Kasumi-1 (cell line): ENCODE measurements around the gene SHC4.
A peak's percentile ranks its signal among the peaks of the same experiment; 100 is the strongest.
"Not testable (repeated sequence)": the region's sequence is repeated elsewhere in the genome, so short reads cannot be mapped to it uniquely, and the experiment has no call there.

Experiments used
- DNase-seq, 2 experiments: peaks; one replicate each; lab custom pipeline; 2025; lab: John Stamatoyannopoulos, UW

SHC4 gene, protein sequence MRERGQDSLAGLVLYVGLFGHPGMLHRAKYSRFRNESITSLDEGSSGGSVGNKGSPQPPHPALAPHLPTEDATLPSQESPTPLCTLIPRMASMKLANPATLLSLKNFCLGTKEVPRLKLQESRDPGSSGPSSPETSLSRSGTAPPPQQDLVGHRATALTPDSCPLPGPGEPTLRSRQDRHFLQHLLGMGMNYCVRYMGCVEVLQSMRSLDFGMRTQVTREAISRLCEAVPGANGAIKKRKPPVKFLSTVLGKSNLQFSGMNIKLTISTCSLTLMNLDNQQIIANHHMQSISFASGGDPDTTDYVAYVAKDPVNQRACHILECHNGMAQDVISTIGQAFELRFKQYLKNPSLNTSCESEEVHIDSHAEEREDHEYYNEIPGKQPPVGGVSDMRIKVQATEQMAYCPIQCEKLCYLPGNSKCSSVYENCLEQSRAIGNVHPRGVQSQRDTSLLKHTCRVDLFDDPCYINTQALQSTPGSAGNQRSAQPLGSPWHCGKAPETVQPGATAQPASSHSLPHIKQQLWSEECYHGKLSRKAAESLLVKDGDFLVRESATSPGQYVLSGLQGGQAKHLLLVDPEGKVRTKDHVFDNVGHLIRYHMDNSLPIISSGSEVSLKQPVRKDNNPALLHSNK

DNA sequence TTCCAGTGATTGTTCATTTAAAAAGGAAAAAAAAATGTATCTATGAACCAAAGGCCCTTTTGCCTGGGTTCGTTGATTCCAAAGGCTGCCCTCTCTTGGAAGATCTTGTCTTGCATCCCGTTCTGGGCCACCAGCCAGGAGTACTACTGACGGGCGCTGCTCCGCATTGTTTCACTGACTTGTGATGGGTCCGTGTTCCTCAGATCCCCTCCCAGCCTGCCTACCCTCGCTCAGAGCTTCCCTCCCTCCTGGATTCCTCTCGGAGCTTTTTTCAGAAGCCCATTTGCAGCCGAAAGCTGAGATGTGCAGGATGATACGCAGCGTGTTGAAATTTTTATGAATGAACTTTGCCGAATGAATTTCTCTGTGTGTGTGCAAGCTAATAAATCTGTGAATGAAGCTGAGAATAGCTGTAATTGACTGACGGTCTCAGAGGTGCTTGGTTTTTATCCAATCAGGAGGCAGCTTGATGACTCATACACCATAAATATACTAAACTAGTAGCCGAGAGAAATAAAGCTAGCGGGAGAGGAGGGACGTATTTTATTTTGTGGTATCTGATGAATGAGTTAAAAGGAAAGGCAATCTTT, at the start of gene SHC4:
Gene SHC4, minus strand, starts transcription at position 396 of the 590 bp plus-strand sequence. CDS start 904 bp downstream, outside the sequence.
- DNase-seq: peak; percentile 25 to 38

DNA sequence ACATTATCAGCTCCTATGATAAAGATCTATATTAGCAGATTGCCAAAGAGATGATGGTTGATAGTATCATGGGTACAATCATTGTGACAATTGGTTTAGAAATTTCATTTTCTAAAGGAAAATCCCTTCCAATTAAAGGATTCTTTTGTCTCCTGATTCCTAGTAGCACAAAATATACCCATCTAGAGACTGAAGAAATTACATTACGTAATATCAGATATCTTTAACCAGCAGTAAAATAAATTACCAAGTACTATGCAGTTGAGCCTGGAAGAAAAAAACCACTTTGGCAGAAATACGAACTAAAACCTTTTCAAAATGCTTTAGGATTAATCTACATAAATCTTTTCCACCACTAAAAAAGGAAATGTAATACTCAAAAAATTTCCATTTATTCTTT, 35.6 kb upstream of the SHC4 start:
- no peak for DNase-seq

DNA sequence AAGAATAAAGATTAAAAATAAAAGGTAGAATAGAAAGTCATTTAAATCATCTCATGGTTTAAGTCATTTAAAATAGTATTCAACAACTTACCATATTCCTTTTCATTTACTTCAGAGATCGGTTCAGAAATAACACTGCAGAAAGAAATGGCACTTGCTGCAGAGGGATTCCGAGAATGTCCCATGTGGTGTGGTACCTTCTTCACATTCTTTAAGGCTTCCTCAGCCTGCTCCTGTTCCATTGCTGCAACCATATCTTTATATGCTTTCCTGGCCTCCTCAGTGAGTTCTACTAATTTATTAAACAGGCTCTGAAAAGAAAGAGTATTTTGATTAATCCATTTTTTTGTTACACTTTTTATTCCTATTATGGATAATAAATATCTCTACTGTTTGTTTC, 32.6 kb upstream of the SHC4 start:
- DNase-seq: no peak

DNA sequence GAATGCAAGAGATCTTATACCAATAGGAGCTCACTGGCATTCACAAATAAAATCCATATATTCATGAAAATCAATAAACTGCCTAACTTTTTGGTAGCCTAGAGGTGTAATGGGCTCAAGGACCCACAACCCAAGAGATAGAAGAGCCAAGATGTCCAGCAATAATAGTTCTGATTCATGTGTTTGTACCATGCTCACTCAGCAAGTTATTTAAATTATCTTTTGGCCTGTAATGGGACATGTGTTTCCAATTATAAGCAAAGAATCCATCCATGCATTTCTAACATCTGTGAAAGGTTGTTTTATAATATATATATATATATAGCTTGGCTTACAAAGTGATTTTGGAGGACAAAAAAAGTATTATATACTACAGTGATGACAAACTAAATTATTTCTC, 29.7 kb upstream of the SHC4 start:
- no peak for DNase-seq

DNA sequence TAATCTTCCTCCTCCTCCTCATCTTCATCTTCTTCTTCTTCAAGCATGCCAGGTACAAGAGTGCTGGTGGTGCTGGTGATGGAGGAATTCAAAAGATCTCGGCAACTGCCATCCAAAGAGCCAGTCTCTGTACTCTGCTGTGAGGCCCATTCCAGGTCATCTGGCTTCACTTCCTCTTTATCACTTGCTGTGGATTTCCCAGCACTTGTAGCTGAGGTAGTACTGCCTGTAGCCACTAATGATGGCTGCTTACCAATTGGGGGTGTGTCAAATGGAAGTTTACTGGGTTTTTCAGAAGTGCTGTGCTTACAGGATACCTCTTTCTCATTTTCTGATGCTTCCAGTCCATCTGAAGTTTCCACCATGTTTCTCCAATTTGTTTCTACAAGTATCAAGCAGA, 28.8 kb upstream of the SHC4 start:
- peak; percentile 66 to 79 for DNase-seq

DNA sequence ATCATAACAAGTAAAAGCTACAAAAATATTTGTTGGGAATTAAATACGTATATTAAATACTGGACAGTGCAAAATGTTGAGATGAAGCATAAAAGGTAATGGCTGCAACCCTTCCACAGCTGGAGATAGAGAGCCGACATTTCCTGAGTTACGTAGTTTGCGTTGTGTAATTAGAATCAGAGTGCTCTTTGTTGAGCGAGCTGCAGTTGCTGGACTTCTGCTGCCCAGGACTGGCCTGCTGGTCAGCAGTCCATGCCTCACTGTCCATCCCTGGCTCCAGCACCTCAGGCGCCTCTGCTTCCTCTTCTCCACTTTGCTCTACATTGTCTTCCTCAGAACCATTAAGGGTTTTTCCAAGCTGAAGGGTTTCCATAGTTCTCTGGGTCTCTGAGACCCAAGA, 28.4 kb upstream of the SHC4 start:
- no peak for DNase-seq

DNA sequence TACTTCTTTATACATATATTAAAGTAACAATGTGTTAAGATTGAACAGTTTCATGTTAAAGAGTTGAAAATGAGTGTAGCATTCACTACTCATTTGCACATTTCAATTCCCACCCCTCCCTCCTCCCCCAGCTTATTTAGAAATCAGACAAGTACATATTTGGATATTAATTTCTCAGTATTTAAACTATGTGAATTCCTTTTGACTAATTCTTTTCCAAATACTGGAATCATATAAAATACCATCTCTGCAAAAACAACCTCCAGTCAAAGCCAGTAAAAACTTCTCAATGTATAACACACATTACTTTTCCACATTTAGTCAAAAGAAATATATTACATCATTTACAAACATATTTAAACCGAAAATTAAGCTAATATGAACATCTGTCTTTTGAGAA, 25.5 kb upstream of the SHC4 start:
- no peak for DNase-seq

DNA sequence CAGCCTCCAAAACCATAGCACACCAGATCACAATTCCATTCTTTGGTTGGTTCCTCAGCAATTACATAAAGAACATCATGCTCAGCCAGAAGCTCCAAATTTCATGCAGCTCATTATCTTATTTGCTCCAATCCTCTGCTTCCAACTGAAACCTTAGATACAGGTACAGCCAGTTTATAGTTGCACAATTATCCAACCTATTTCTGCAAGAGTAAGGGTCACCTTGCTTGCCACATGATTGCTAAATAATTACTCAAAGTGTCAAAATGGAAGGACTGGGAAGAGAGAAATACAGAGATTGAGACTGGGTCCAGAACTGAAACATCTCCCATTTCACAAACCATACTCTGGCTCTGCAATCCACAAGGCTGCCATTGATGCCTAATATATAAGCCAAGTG, 23.4 kb upstream of the SHC4 start:
- no peak for DNase-seq

DNA sequence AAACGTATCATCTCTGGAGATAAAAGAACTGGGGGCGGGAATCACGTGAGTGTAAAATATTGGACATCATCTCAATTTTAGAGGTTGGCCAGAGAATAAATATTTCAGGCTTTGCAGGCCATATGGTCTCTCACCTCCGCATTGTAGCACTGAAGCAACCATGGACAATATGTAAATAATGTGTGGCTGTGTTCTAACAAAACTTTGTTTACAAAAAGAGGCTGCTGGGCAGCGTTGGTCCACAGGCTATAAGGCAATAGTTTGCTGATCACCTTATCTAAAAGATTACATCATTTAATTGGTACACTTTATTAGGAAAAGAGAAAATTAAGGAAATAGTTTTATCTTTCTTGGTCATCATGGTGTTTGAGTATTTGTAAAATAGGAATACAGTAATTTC, 22.5 kb upstream of the SHC4 start:
- DNase-seq: no peak

DNA sequence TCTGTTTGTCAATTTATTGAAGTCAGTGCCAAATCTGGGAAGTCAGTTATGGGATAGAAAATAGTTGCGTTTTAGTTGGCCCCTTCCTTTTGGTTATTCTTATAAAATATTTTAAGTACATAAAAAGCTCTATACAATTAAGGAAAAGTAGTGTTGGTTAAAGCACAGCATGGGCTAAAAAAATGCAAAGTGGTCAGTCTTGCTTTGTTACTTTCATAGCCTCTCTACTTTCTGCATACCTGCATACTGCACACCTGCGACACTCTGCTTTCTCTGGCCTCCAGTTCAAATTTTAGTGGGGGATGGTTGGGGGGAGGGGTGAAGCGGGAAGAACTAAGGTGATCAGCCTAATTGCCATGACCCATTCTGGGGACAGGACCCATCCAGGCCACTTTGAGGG, 21.8 kb upstream of the SHC4 start:
- no peak for DNase-seq

DNA sequence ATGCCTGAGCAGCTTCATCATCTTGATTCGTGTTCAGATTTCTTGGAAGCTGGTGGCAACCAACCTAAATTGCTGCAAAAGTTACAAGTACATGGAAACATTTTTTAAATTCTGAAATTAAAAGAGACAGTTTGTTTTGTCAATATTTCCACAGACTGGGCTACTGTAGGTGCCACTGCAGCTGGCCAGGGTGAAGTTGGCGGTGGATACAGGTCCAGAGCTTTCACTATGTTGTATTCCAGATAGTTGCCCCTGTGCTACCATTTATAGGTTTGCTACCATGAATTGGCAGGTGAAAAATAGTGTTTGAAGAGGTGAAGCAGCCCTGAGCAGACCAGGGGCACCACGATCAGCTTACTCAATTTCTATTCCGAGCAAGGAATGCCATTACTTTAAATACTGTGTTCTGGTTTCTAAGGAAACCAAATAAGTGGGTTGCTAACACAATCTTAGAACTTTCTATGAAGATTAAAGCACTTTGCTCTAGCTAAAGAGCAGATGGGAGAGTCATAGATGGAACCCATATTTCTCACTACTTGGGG, 21.2 kb upstream of the SHC4 start:
- no peak for DNase-seq

DNA sequence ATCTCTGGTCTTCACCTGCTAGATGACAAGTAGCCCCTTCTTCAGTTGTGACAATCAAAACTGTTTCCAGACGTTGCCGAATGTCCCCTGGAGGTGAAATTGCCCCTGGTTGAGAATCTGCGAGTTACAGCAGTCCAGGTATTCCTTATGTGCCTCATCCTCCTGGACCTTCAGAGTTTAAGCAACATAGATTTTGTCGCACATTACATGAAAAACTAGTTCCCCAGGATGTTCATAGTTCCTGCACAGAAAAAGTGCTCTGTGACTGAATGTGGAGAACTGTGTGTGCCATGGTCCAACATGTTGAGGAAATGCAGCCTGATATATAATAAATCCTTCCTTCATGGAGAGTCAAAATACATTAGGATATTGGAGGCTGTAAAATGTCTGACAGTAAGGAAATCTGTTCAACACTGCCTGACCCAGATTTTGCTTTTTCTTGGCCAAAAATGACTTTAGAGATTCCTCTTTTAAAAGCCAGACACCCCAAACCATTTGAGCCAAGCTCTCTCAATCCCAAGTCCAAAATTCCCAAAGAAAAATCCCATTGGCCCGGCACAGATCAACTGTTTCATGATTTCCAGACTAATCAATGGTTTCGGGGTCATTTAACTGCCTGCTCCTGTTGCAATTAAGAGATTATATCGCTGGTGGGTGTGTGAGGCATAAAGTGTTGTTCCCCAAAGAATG, 20.4 kb upstream of the SHC4 start:
- DNase-seq: no peak

DNA sequence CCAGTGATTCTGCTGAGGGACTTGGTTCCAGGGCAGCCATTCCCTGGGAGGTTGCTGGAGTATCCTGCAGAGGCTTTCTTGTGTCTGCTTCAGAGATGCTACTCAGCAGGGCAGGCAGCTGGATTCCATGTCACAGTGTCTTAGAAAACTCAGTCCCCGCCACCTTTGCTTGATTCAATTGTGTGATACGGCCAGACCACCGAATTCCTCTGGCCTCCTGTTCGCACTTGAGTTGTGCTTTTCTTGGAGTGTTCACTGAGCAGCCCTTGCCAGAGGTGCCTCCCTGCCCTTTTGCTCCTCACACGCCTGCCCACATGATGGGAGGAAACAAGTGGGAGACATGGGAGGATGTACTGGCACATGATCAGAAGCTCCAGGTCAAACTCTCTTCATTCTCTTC, 19.6 kb upstream of the SHC4 start:
- no peak for DNase-seq

DNA sequence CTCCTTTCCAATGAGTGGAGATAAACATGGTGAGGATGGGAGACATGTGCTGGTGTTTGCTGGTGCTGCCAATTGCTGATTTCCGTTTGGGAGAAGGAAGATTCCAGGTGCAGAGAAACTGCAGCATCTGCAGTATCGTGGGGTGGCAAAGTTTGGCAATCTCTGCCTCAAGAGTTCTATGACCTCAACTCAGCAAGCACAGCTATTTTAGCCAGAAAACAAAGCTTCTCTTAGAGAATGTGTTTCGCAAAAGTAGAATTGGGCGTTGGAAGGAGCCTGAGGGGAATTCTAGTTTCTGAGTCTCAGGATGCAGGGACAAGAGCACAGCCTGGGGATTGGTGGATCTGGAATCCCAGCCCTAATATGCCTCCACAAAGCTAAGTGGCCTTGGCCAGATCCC, 18.2 kb upstream of the SHC4 start:
- no peak for DNase-seq

DNA sequence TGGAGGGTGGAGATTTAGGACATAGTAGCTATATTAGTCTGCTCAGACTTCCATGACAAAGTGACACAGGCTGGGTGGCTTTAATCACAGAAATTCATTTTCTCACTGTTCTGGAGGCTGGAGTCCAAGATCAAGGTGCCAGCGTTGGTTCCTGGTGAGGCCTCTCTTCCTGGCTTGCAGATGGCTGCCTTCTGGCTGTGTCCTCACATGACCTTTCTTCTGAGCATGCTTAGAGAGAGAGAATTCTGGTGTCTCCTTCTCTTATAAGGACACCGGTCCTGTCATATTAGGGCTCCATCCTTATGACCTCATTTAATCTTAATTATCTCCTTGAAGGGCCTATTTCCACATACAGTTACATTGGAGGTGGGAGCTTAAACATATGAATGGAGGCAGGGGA, 14.9 kb upstream of the SHC4 start:
- no peak for DNase-seq

DNA sequence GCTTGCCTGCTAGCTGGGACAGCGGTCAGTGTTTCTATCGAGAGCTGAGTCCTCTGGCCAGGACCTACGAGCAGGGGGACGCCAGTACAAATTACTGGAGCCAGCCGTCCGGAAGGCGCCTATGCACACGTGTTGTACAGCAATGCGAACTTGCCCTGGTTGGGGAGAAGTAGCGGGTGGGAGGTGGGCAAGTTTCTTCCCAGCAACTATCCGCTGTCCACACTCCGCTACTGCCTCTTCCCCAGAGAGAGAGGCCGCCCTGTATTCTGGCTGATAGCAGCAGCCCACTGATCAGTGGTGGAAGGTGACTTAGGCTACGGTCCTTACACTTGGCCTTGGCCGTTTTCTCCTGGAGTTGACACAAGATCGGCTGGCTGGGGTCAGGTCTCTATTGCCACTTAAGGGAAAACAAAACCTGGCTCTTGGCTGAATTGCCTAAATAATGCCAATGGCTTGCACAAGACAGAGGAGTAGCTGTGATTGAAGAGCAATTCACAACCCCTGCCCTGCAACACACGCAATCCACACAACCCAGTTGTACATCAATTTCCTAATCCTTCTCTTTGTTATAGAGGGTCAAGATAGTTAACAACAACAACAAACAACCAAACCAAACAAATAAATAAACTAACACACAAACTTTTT, 12.8 kb upstream of the SHC4 start:
- DNase-seq: no peak

DNA sequence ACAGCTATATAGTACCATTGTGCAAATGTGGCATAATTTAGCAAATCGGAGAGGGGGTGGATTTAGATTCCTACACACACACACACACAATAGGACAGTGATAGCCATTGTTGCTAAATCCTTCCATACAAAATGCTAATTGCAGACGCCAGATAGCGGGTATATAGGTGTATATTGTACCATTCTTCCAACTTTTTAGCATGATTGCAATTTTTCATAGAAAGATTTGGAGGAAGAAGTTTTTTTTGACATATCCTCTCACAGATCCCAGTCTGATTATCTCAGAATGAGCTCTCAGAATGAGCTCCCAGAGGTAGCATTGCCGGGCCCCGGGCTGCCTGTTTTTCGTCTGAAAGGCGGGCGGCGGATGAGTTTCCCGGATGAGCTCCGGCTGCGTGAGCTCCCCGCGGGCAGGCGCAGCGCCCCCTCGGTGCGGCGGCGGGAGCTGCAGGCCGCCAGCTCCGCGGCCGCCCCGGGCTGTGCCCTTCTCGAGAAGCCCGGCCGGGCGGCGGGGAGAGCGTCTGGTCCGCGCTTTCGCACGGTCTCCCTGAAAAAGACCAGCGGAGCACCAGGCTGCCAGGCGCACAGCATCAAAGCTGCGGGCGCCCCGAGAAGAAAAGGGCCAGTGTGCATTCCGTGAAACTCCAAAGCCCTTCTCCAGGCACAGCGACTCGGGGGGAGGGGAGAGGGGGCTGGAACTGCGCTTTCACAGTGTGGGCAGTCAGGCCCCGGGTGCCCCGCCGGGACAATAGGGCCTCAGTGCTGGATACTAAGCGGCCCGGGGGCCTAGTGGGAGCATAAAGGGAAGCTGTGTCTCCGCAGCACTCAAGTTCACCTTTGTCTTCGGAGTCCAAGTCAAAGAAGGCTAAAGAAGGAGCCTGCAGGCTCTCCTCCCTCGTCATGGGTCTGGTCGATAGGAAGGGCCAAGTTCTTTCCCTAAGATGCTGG, 12.0 kb upstream of the SHC4 start:
- DNase-seq: peak; percentile 68 to 74

DNA sequence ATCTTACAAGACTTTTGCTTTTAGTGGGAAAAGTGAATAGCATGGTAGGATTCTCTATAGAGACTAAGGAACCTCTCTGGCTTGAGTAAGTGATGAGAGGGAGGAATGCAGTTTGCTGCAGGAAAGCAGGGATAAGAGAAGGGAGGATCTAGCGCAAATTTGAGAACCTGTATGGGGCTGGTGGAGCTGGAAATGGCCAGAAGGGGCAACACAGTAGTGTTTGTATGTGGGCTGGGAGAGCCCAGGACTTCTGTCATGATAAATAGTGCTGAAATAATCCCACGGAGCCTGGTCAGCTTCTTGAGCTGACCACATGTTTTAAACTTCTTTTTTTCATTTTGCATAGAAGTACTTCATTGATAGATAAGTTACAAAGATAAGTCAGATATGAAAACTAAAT, 11.2 kb upstream of the SHC4 start:
- peak; percentile 3 to 17 for DNase-seq

DNA sequence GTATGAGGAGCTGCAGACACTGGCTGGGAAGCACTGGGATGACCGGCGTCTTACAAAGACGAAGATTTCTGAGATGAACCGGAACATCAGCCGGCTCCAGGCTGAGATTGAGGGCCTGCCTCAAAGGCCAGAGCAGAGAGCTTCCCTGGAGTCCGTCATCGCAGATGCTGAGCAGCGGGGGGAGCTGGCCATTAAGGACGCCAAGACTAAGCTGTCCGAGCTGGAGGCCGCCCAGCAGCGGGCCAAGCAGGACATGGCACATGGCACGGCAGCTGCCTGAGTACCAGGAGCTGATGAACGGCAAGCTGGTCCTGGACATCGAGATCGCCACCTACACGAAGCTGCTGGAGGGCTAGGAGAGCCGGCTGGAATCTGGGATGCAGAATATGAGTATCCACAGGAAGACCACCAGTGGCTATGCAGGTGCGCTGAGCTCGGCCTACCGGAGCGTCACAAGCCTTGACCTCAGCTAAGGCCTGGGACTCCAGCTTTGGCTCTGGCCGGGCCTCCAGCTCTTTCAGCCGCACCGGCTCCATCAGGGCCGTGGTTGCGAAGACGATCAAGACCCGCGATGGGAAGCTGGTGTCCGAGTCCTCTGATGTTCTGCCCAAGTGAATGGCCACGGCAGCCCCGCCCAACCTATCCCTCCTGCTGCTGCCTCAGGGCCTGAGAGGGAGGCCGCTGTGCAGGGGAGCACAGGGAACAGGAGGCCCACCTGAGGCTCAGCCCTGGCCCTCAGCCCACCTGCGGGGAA, 9.2 kb upstream of the SHC4 start:
- DNase-seq: no peak

DNA sequence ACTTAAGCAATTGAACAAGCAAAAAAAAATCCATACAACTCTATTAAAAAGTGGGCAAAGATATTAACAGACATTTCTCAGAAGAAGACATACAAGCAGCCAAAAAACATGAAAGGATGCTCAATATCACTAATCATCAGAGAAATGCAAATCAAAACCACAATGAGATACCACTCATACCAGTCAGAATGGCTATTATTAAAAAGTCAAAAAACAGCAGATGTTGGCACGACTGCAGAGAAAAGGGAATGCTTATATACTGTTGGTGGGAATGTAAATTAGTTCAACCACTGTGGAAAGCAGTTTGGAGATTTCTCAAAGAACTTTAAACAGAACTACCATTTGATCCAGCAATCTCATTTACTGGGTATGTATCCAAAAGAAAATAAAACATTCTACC, 7.2 kb upstream of the SHC4 start:
- DNase-seq: not testable (repeated sequence)
